ENCODE results near the gene ECHS1. TPM values are rescaled to one million over a fixed set of nuclear protein-coding genes. Genes with fewer than 3 reads are reported as not detected.
A peak's percentile ranks its signal among the peaks of the same experiment; 100 is the strongest.

The ECHS1 gene
- 45.9 TPM for total RNA-seq (2013)
- 100 to 1,000 TPM in 1 of 3 donors, 10 to 100 TPM in 2; 34.6 to 102 (median 85.1) TPM for polyA plus RNA-seq
- polyA minus RNA-seq: 17.5 and 24.9 TPM in 2 replicates
- total RNA-seq: 2.7 to 32.9 (median 21.5) reads per million in 11 experiments

DNA sequence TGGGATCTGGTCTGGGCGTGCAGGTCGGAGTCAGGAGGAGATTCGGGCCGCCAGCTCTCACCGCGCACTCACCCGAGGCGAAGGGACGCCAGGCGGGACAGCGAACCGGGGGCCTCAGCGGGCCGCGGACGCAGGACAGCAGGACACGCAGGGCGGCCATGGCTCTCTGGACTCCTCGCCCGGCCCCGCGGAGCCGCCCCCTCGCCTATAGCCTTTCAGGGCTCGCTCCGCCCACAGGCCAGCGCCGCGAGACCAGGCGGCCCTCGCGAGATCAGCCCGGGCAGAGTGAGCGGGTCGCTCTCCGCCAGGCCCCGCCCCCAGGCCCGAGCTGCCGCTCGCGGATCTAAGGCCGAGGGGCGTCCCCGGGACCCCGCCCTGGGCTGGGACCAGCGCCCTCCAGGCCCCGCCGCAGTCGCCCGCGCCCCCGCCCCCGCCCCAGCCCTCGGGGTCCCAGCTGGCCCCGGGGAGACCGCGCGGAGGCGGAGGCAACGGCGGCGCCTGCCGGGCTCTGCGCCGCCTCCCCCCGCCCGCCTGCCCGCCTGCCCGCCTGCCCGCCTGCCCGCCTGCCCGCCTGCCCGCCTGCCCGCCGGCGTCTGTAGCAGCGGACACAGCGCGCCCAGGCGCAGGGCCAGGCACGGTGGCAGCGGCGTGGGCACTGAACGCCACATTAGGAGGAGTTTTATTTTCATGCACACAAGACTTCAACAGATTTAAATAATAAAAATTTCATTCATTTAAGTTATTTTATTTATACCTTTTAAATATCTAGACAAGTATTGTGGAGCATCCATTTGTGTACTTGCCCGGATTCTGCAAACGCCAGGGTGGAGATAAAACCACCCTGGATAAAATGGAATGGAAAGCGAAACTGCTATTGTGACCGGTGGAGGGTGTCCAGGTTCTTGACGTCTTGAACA, at the start of gene ECHS1:
TSS of gene ECHS1 (minus strand) at position 181 of the 917 bp plus-strand sequence. CDS start at position 160, 21 bp downstream.
- H2AFZ ChIP-seq (ENCODE audit: insufficient read depth, low read depth, low read length, poor library complexity, severe bottlenecking): peak within 1 kb of the TSS; percentile 80
- Mint-ChIP-seq H3K27ac (peak within 1 kb of the TSS; percentile 81 to 91 (median 87)), H3K4me1 (peaks cover 18% of the 10 kb centered on the region), H3K4me3 (peak within 1 kb of the TSS; percentile 84 to 92), H3K9me3 (no peaks in the 10 kb centered on the region), H3K27me3 (ENCODE audit: low read depth in 3 of 3) (peaks cover 0 to 12% (median 10%) of the 10 kb centered on the region in 3 donors), H3K36me3 (peaks cover 22 to 31% of the 10 kb centered on the region in 2 donors)
- peak within 1 kb of the TSS; percentile 70 for H3K9ac ChIP-seq (ENCODE audit: insufficient read depth, low read length, poor library complexity, severe bottlenecking)
- H3K36me3 ChIP-seq (replicated peaks in 1 of 2; ENCODE audit: control insufficient read depth in 1 of 2, insufficient read depth in 2 of 2, low read length in 2 of 2): peaks cover 21 to 25% of the 10 kb centered on the region in 2 donors
- peak within 1 kb of the TSS; percentile 53 to 80 (median 77) for H3K4me3 ChIP-seq (replicated peaks in 1 of 3; ENCODE audit: low read depth in 2 of 3, low read length in 3 of 3)
- peak; percentile 87 to 93 (median 90) for DNase-seq
- H3K4me1 ChIP-seq (ENCODE audit: control insufficient read depth in 1 of 2, insufficient read depth in 2 of 2, low read length in 2 of 2): peaks cover 25 to 29% of the 10 kb centered on the region in 2 donors
- H3K4me2 ChIP-seq (replicated peaks; ENCODE audit: extremely low read depth, low read length, poor library complexity, severe bottlenecking): peak within 1 kb of the TSS; percentile 74
- WGBS (ENCODE audit: insufficient coverage): under 1% methylated on average over 81 of the region's 89 CpGs
- no peak for TF ChIP-seq CTCF (IDR thresholded peaks at IDR 0.05)
- H3K27me3 ChIP-seq (ENCODE audit: control insufficient read depth in 2 of 2, insufficient read depth in 2 of 2, low read length in 2 of 2): peaks cover 0 to 2% of the 10 kb centered on the region in 2 donors
- peaks cover 5% of the 10 kb centered on the region for H3K79me2 ChIP-seq (ENCODE audit: insufficient read depth, low read length)
- peak within 1 kb of the TSS; percentile 74 to 79 for H3K27ac ChIP-seq (ENCODE audit: low read depth in 1 of 2, low read length in 2 of 2)
- no peaks in the 10 kb centered on the region for H4K20me1 ChIP-seq (ENCODE audit: insufficient read depth, low read length)
- H3K9me3 ChIP-seq (replicated peaks in 1 of 2; ENCODE audit: control insufficient read depth in 1 of 2, insufficient read depth in 1 of 2, low read length in 2 of 2): no peaks in the 10 kb centered on the region
- intact Hi-C loops (cut with micrococcal nuclease): loop anchor here in 1 of 2 donors (10.0 kb wide), 1 partner anchor 1069 kb away; the partner anchor contains the start of gene STK32C

GRCh38 chr10:133422223-133422806, 49.2 kb upstream of the ECHS1 start:
- TF ChIP-seq CTCF (IDR thresholded peaks at IDR 0.05): no peak
- intact Hi-C loops (cut with micrococcal nuclease): loop anchor here in 1 of 2 donors (5.0 kb wide), 1 partner anchor 145 kb away; the partner anchor contains the start of gene SYCE1
- Histone ChIP-seq H3K4me2 (replicated peaks; ENCODE audit: extremely low read depth, low read length, poor library complexity, severe bottlenecking) (no peak overlapping the region), H3K27ac (ENCODE audit: low read depth in 1 of 2, low read length in 2 of 2) (no peak overlapping the region), H3K9ac (ENCODE audit: insufficient read depth, low read length, poor library complexity, severe bottlenecking) (no peak overlapping the region), H3K4me1 (ENCODE audit: control insufficient read depth in 1 of 2, insufficient read depth in 2 of 2, low read length in 2 of 2) (peaks cover 0 to 4% of the 10 kb centered on the region in 2 donors), H3K9me3 (replicated peaks in 1 of 2; ENCODE audit: control insufficient read depth in 1 of 2, insufficient read depth in 1 of 2, low read length in 2 of 2) (no peaks in the 10 kb centered on the region), H3K27me3 (ENCODE audit: control insufficient read depth in 2 of 2, insufficient read depth in 2 of 2, low read length in 2 of 2) (peaks cover 0 to 25% of the 10 kb centered on the region in 2 donors), H3K79me2 (ENCODE audit: insufficient read depth, low read length) (no peaks in the 10 kb centered on the region), H4K20me1 (ENCODE audit: insufficient read depth, low read length) (peaks cover 9% of the 10 kb centered on the region), H3K4me3 (replicated peaks in 1 of 3; ENCODE audit: low read depth in 2 of 3, low read length in 3 of 3) (no peak overlapping the region), H3K36me3 (replicated peaks in 1 of 2; ENCODE audit: control insufficient read depth in 1 of 2, insufficient read depth in 2 of 2, low read length in 2 of 2) (peaks cover 0 to 11% of the 10 kb centered on the region in 2 donors), H2AFZ (ENCODE audit: insufficient read depth, low read depth, low read length, poor library complexity, severe bottlenecking) (no peak overlapping the region)
- Mint-ChIP-seq H3K9me3 (peaks cover 0 to 6% (median 0%) of the 10 kb centered on the region in 7 donors), H3K4me3 (peak overlapping the region in 1 of 2 donors; percentile 78), H3K4me1 (no peaks in the 10 kb centered on the region), H3K27ac (peak overlapping the region in 1 of 7 donors; percentile 4), H3K27me3 (ENCODE audit: low read depth in 3 of 3) (peaks cover 20 to 29% (median 26%) of the 10 kb centered on the region in 3 donors), H3K36me3 (peaks cover 5 to 28% of the 10 kb centered on the region in 2 donors)
- DNase-seq: no peak
- WGBS (ENCODE audit: insufficient coverage): 93% methylated on average over 15 of the region's 16 CpGs

Data from CD14-positive monocyte (primary cell).